NCI-H524 (cell line): ENCODE data around the gene BCAS2.
"Not testable (repeated sequence)": the region's sequence is repeated elsewhere in the genome, so short reads cannot be mapped to it uniquely, and the experiment has no call there.

Source experiments
- DNase-seq, 2 experiments: peaks; one replicate each; lab custom pipeline; 2025; lab: John Stamatoyannopoulos, UW

Gene BCAS2

DNA sequence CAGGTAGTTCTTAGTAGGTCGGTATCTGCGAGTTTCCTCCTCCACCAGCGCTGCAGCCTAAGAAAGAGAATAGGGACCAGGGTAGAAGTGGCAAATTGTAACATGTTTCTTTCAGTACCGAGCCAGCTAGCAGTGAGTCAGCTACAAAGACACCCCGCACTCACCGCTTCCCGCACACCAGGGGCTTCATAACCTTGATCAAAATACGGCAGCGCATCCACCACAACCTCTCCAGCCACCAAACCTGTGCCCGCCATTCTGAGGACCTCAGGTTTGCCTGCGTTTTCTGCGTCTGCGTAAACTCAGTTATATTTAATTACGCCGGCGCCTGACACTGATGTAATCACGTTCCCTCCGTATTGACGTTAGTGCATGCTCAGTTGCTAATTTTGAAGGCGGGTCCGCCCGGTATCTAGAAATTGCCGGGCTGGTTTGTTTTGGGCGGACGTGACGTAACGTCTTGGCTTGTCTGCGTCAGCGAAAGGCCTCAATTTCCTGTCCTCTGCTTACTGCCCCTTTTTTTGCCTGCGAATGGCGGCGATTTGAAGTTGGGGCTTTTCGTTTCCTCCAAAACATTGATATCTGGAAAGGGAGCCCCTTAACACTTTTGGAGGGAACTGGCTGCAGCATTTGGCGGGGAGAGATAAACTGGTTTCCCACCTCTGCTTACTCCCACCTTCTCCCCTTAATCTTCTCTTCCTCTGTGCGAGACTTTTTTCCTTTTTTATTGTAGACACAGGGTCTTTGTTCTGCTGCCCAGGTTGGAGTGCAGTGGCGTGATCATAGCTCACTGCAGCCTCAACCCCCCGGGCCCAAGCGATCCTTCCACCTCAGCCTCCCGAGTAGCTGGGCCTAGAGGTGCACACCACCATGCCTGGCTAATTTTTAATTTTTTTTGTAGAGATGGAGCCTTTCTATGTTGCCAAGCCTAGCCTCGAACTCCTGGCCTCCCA, at the start of gene BCAS2:
Gene BCAS2 (minus strand): TSS at position 281 of the 953 bp plus-strand sequence. CDS start 24 bp downstream, at position 257.
- peak; percentile 96 to 97 for DNase-seq

GRCh38 chr1:114627107-114627506, 45.7 kb upstream of the BCAS2 start:
- DNase-seq = no peak

DNA sequence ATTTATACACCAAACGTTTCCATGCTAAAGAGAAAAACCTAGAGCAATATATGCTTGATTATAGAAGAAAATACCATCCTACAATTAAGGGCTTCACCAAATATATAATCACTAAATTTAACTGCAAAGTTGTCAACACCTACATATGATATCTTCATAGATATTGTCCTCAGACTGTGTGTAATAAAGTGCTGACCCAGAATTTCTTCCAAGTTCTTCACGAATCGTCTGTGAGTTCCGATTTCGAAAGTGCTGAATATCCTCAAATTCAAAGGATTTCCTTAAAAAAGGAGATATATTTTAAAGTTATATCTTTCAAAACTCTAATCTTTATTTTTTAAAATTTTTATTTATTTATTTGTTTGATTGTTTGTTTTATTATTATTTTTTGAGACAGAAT, 41.9 kb upstream of the BCAS2 start:
- no peak for DNase-seq

- DNase-seq = no peak
Observed at GRCh38 chr1:114620419-114620818, 39.0 kb upstream of the BCAS2 start.

GRCh38 chr1:114618606-114619005, 37.2 kb upstream of the BCAS2 start:
- DNase-seq = no peak

GRCh38 chr1:114610546-114611245, 29.3 kb upstream of the BCAS2 start:
- no peak for DNase-seq

DNA sequence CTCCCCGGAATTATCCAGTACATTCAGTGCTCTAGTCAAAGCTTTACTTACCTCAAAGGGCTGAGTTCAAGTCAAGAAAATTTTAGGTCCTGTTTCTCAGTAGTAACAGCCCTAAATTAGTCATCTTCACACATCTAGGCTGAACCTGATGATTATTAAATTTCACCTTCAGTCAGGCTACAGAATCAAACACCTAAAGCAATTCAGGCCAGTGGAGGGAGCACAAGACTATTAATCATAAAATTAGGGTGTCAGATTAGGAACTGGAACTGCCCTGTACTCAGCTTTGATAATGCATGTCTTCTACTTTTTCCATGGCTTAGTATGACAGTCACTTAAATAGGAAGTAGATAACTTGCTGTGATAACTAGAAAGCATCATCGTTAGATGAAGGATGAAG, 28.4 kb upstream of the BCAS2 start:
- DNase-seq = no peak

DNA sequence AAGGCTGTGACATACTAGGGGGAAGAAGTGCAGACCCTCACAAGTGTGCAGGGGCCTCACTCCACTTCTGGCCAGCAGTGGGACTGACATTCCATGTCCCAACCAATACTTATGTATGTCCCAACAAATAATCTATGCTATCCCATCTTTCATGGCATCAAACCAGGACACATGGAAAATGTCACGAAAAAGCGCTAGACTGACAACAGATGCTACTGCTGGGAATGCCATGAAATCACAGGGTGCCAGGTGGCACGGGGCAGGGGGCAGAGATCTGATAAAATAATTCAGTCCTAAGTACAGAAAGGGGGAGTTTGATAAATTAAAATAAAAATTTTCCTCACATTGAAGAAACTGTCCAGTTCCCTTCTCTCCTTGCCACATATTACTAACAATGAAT, 27.6 kb upstream of the BCAS2 start:
- peak; percentile 46 to 52 for DNase-seq

- DNase-seq = no peak
Observed at GRCh38 chr1:114607223-114607622, 25.8 kb upstream of the BCAS2 start.

DNA sequence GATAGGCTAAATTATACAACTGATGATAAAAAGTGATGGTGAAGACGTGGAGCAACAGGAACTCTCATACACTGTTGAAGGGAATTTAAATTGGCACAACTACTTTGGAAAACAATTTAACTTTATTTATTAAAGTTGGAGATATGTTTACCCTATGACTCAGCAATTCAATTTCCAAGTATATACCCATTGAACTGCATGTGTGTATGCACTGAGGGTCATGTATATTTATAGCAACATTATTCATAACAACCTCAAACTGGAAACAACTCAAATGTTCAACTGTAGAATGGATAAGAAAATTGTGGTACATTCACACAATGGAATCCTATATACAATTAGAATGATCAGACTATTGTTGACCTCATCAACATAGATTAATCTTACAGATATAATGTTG, 16.5 kb upstream of the BCAS2 start:
- DNase-seq = no peak

DNA sequence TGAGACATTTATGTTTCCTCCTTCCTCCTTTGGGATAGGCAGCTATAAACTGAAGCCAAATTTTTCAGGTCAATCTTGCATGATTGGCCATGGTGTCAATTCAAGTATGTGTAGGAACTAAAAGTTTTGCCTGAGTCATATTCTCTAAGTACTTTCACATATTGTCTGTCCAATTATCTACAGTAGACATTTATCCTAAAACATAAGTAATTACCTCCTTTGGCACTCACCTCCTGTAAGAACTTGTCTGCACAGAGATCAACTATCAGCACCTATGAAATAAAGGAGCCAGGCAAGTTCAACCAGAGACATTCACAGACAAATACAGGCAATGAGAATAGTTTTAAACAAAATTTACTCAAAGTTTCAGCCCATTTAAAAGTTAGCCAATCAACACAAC, 14.2 kb upstream of the BCAS2 start:
- no peak for DNase-seq

DNA sequence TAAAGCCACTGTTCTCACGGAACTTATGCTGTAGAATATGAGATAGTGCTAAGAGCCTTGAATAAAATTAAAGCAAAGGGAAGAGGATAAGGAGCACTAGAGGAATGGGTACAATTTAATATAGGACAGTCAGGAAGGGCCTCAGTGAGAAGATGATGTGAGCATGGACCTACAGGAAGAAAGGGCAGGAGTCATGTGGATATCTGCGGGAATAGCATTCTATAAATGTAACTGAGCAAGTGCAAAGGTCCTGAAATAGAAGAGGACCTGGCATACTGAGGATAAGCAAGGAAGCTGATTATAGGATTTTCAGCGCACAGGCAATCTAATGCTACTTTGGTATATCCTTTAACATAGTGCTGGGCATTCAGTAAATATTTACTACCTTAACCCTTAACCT, 12.6 kb upstream of the BCAS2 start:
- no peak for DNase-seq

GRCh38 chr1:114589122-114589521, 7.7 kb upstream of the BCAS2 start:
- DNase-seq = no peak

DNA sequence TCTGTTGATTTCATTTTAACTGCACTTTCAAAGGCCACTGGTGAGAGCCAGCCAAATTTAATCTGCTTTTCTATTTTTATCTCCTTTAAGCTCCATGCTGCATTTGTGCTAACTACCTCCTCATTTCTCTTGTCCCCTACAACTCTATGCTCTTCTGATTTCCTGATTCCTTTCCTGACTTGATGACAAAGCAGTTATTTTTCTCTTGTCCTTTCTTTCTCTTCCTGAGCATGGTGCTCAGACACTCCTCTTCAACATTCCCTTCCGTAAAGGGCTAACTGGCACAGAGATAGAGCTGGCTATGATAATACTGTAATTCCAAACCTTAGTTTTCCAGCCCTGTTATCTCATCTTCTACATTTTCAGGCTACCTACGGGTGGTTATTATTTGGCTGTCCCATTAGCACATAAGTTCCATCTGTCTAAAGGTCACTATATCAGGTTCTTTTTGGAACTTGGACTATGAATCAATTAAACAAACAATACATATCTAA, 6.8 kb upstream of the BCAS2 start:
- peak in 1 of 2 experiments; percentile 22 for DNase-seq

GRCh38 chr1:114587203-114587991, 6.0 kb upstream of the BCAS2 start:
- DNase-seq = no peak

DNA sequence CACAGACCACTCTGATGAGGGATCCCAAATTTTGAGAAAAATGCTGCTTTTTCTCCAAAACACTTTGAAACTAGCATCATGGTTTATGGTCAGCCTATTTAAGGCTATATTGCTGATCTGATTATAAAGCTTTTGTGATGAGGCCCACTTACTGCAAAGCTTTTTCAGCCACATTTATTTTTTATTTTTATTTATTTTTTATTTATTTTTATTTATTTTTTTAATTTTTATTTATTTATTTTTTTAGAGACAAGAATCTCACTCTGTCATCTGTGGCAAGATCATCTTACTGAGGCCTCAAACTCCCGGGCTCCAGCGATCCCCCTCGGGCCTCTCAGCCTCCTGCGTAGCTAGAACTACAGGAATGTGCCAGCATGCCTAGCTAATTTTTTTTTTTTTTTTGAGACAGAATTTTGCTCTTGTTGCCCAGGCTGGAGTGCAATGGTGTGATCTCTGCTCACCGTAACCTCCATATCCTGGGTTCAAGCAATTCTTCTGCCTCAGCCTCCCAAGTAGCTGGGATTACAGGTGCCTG, 5.2 kb upstream of the BCAS2 start:
- DNase-seq = no peak

DNA sequence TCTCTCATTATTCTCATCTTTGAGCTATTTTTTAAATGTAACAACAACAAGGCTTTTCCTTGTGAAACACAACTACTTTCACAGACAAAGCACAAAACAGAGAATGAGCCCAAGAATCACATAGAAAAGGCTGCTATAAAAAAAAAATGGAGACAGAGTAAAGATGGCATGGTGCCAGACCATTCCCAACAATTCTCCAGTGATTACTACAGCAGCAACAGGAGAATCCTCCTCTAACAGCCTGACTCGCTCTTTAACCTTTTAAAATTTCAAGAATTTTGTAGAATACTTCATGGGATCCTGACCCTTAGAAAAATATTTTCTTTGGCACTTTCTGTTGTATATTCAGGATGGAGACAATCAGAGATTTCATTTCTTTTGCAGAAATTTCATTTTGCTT, 3.8 kb upstream of the BCAS2 start:
- no peak for DNase-seq

GRCh38 chr1:114574365-114574764, 7.0 kb downstream of the BCAS2 start:
- DNase-seq = no peak

- no peak for DNase-seq
Observed at GRCh38 chr1:114564141-114564540, 17.3 kb downstream of the BCAS2 start.

GRCh38 chr1:114562978-114563510, 18.4 kb downstream of the BCAS2 start:
- not testable (repeated sequence) for DNase-seq

DNA sequence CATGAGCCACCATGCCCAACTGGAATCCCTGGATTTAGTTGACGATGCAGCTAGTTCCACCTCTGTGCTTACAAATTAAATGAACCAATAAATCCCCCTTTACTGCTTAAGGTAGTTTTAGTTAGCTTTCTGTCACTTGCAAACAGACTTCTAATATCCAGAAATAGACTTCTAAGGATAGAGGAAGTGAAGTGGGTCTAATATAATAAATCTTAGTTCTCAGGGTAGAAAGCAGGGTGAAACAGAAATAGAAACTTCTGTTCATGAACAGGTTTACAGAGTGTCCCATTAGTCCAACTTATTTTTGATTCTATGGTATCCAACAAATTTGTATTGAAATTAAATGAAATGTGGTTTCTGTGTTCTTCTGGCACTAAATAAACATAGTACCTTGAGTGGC, 20.1 kb downstream of the BCAS2 start:
- DNase-seq = no peak

DNA sequence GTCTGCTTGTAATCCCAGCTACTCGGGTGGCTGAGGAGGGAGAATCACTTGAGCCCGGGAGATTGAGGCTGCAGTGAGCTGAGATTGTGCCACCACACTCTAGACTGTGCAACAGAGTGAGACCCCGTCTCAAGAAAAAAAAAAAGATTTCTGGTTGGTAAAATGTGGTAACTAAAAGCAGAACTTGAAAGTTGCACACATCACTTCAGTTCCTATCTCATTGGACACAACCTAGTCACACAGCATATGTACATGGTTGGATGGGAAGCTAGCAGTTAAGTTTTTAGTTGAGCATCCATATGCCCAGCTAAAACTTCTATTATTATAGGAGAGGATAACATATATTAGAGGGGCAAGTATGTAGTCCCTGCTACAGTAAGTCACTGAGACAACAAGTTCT, 22.1 kb downstream of the BCAS2 start:
- no peak for DNase-seq
